Suppressor macrophage (primary cell): ENCODE measurements around the gene RAB1A.
"Not testable (repeated sequence)": the region's sequence is repeated elsewhere in the genome, so short reads cannot be mapped to it uniquely, and the experiment has no call there.

ENCODE experiments used
- DNase-seq, 4 experiments: peaks; one replicate each; pipeline ENCODE4 v3.0.0-alpha.2; 2020 to 2022

RAB1A gene

DNA sequence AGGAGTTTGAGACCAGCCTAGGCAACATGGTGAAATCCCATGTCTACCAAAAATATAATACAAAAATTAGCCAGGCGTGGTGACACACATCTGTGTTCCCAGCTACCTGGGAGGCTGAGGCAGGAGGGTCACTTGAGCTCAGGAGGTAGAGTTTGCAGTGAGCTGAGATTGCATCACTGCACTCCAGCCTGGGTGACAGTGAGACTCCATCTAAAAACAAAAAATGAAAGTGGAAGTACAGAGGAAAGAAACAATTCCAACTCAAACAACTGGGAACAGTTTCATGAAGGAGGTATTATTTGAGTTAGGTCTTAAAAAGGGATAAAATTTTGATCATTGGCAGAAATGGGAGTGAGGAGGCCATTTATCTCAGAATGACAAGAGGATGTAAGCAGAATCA lies 6.3 kb upstream of the RAB1A start:
- DNase-seq, result no peak

DNA sequence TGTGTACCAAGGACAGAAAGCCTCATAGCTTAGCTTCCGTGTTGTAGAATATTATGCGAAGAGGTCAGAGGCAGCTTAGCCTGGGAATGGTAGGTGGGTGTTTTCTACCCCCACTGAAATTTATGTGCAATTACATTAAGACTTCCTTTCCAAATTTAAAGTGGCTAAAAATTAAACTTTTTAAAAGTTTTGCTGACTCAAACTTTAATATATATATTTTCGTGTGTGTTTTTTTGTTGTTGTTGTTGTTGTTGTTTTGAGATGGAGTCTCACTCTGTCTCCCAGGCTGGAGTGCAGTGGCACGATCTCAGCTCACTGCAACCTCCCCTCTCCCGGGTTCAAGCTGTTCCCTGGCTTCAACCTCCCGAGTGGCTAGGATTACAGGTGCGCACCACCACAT lies 4.3 kb upstream of the RAB1A start:
- no peak for DNase-seq

DNA sequence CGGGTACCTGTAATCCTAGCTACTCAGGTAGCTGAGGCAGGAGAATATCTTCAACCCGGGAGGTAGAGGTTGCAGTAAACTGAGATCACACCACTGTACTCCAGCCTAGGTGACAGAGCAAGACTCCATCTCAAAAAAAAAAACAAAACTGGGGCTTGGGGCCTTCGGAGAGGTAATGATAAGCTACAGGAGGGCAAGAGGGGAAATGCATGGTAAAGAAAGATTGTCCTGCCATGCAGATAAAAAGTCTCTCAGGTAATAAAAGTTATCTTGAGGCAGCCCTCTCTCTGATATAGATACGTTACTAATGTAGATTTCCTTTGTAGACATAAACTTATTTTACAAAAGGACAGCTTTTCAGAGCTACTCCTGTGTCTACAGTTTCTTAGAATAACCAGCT lies 3.7 kb upstream of the RAB1A start:
- no peak for DNase-seq

- DNase-seq, result not testable (repeated sequence)
These were observed 3.0 kb upstream of the RAB1A start for GRCh38 chr2:65132930-65133329.

DNA sequence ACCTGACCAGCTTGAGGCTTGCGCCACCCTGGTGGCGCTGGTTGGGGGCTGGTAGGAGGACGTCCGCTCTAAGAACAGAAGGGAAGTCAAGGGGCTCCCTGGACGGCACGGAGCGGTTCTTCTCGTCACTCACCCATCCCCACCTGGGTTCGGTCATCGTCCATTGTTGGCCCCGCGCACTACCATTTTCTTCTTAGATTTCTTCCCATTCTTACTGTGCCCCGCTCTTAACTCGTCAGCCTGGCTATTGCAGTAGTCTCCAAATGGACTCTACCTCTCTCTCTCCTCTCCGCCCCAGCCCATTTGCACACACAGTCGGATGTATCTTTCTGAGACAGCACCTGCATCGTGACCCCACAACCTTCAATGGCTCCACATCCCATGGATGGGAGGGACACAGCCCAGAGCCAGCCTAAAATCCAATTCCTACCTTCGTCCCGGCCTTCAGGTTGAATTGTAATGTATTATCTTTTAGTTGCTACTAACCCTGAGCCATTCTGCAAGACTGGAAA lies 814 bp upstream of the RAB1A start:
- DNase-seq, result no peak

GRCh38 chr2:65129286-65129825 lies 550 bp downstream of the RAB1A start:
- DNase-seq, result peak; percentile 48 to 74 (median 56)

DNA sequence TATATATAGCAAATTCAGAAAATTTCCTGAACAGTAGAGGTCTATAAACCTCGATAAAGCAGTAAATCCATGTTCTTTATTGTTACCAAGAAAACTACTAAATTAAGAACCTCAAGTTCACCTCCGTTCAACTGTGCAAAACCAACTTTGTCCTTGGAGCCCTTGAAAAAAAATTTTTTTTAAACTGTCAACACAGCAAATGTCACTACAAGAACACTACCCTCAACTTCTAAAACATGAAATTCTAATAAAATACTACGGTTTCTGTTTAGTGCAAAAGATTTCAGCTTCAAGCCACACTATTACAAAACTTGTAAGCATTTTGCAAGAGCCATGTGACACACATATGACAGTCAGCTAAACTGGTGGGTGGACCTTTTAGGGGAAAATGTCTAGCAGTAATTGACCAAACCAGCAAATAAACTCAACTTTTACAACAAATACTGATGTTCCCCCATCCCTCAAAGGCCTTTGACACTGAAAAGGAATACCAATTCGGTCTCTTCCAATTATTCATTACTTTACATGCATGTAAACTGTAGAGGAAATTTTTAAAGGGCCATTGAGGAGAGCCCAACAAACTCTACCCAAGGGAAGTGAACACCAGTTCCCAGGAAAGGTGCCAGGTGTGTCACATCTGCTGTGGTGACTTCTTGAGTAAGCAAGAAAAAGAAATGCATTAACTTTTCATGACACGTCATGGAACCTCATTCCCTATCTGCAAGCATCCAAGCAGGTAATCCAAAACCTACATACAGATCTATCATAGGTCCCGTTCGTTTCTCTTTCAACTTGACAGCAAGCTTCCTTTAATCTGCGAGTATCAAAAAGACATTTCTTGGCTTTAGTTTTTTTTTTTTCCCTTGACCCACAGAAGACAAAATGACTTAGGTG lies 1.4 kb downstream of the RAB1A start:
- DNase-seq, result peak; percentile 72 to 94 (median 90)

GRCh38 chr2:65125457-65125856 lies 4.4 kb downstream of the RAB1A start:
- peak; percentile 67 to 81 (median 74) for DNase-seq

- no peak for DNase-seq
These were observed 7.6 kb downstream of the RAB1A start for GRCh38 chr2:65122313-65122712.

DNA sequence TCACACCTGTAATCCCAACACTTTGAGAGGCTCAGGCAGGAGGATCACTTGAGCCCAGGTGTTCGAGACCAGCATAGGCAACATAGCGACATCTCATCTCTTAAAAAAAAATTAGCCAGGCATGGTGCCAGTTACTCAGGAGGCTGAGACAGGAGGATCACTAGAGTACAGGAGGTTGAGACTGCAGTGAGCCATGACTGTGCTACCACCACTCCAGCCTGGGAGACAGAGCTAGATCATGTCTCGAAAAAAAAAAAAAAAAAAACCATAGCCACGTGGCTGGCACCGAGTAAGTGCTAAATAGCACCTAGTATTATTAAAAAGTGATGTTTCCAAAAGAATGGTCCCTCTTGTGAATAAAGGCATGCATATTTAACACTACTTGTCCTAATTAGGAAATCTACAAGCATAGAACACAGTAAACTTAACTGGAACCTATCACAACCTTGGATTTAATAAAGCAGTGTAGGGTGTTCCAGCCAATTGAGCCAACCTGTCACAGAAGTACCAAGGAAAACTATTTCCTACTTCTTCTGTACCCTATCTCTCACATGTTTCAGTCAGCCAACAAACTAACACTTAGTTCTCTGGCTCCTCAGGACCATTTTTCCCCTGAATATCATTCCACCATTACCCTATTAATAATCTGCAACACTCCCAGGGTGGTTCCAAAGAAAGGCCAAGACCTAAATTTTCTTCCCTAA lies 8.8 kb downstream of the RAB1A start:
- DNase-seq, result no peak

- no peak for DNase-seq
These were observed 13.3 kb downstream of the RAB1A start for GRCh38 chr2:65116645-65117044.

DNA sequence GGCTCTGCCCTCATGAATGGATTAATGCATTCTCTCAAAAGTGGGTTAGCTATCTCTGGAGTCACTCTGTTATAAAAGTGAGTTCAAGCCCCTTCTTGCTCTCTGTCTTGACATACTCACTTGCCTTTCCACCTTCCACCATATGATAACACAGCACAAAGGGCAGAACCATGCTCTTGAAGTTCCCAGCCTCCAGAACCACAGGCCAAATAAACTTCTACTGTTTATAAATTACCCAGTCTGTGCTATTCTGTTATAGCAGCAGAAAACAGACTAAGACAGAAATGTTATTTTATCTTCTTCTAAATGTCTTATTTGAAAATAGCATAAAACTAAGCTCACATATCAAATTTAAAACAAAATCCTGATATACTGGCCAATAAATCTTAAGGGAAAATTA lies 15.0 kb downstream of the RAB1A start:
- DNase-seq, result no peak

- DNase-seq, result no peak
These were observed 16.1 kb downstream of the RAB1A start for GRCh38 chr2:65113816-65114215.

DNA sequence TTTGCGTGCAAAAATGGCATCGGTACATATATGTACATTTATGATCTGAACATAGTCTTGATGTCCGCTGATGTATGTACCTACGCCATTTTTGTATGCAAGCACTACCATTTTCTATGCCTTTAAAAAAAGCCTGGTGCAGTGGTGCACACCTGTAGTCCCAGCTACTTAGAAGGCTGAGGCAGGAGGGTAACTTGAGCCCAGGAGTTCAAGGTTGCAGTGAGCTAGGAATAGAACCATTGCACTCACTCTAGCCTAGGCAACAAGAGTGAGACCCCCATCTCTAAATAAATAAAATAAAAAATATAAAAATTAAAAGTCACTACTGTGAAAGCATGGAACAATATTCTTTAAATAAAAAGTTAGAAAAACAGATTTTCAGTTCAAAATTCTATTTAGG lies 16.7 kb downstream of the RAB1A start:
- DNase-seq, result no peak

DNA sequence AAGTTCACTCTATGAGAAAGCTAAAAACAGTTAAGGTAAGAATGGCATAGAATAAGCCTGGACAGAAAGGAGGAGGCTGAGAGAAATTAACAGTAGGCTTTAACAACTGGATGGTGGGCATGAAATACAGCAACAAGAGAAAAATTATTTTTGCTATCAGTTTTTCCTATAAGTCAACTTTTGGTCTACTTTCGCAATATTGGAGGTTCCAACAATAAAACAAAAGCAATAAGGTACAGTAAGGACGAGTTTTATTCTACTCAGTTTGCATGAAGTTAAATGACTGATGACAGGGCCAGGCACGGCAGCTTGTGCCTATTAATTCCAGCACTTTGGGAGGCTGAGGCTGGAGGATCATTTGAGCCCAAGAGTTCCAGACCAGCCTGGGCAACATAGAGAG lies 17.3 kb downstream of the RAB1A start:
- DNase-seq, result no peak

- DNase-seq, result no peak
These were observed 21.1 kb downstream of the RAB1A start for GRCh38 chr2:65108780-65109179.

GRCh38 chr2:65107530-65107929 lies 22.4 kb downstream of the RAB1A start:
- DNase-seq, result no peak

- no peak for DNase-seq
These were observed 26.7 kb downstream of the RAB1A start for GRCh38 chr2:65103013-65103715.

GRCh38 chr2:65101071-65101470 lies 28.8 kb downstream of the RAB1A start:
- DNase-seq, result no peak

DNA sequence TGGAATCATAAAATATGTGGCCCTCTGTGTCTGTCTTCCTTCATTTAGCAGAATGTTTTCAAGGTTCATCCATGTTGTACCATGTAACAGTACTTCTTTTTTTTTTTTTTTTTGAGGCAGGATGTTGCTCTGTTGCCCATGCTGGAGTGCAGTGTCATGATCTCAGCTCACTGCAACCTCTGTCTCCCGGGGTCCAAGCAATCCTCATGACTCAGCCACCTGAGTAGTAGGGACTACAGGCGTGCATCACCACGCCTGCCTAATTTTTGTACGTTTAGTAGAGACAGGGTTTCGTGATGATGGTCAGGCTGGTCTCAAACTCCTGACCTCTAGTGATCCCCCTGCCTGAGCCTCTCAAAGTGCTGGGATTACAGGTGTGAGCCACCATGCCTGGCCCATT lies 31.2 kb downstream of the RAB1A start:
- DNase-seq, result no peak

- no peak for DNase-seq
These were observed 32.1 kb downstream of the RAB1A start for GRCh38 chr2:65097844-65098243.

DNA sequence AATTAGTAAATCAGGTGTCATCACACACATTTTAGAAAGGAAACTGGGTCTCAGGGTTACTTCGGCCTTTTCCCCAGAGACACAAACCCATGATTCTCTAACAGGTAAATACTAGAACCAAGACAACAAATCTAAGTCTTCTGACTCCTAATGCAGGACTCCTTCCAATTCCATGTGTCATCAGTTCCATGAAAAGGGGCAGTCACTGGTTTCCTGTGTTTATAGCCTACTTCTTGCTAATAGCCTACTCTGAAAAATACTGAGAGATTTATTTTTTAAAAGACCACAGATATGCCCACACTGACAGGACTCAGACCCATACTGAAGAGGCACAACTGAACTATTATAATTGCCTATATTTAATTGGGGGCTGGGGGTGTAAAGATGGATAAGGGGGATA lies 33.0 kb downstream of the RAB1A start:
- no peak for DNase-seq

DNA sequence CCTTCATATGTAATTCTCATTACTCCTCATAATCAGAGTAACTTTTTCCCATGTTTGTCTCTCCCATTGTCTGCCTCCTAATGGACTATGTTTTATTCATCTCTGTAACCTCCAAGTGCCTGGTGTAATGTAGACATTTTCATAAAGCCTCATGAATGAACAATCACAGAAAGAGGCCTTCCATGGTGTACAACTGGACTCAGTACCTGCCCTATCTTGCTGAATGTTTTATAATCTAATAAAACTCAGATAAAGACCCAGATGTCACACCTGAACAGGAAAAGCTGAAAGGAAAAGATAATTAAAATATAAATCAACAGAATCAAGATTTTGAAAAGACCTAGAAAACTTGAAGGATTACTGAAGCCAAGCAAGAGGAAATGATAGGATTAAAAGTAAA lies 36.7 kb downstream of the RAB1A start:
- no peak for DNase-seq
